NB4 (cell line): ENCODE results near the gene METRNL.

ENCODE experiments used
- CTCF ChIP-seq: IDR thresholded peaks from one replicate; pipeline ENCODE4 v1.5.1; 2012; ENCODE audit warnings: low read depth, low read length
- MAX ChIP-seq: IDR thresholded peaks from 2 replicates; pipeline ENCODE4 v1.6.1; 2011; ENCODE audit warnings: low read depth, low read length
- MYC ChIP-seq: IDR thresholded peaks from 2 replicates; pipeline ENCODE4 v1.6.1; 2011; ENCODE audit warnings: low read depth, low read length
- POLR2A ChIP-seq: IDR thresholded peaks from 2 replicates; pipeline ENCODE4 v1.6.1; 2011; ENCODE audit warnings: mild to moderate bottlenecking; ENCODE audit not compliant: insufficient read length; ENCODE audit errors: extremely low read depth

DNA sequence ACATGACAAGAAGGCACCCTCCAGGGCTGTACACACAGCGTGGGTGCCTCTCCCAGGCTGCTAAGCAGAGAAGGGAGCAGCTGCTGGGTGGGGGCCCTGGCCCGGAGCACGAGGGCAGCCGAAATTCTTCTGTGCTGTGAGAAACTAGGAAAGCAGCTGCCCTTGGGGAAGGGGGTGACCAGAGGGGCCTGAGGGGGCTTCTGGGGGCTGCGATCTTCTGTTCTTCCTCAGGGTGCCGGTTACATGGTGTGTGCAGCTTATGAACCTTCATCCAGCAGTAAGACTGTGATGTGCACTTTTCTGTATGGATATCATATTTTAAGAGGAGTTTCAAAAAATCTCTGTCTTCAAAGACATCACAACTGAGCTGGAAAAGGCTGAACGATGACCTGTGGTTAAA, 43.2 kb upstream of the METRNL start:
- TF ChIP-seq CTCF, result no peak
- no peak for TF ChIP-seq POLR2A
- no peak for TF ChIP-seq MAX
- no peak for TF ChIP-seq MYC
